H1 (cell line): ENCODE data around the gene SND1. TPM values are rescaled to one million over a fixed set of nuclear protein-coding genes. Genes with fewer than 3 reads are reported as not detected.

Experiments used
- CTCF ChIA-PET: fragments of 300-600 bp; sonication (Branson Sonifier 250); formaldehyde crosslinking; loops from one replicate; lab custom pipeline; 2021; ENCODE audit not compliant: partially characterized antibody; lab: Charles Lee
- POLR2A ChIA-PET: fragments of 300-600 bp; sonication (Branson Sonifier 250); formaldehyde crosslinking; loops from one replicate; lab custom pipeline; 2021; ENCODE audit warnings: inconsistent platforms; ENCODE audit not compliant: partially characterized antibody; lab: Charles Lee
- DNase-seq, 2 experiments: peaks; one replicate each; pipeline versions ENCODE4 v3.0.0 to v3.0.0-alpha.2; 2010 to 2022; ENCODE audit warnings: low spot score in 2 of 2, low read depth in 1 of 2, mixed read lengths in 1 of 2
- FAIRE-seq: peaks from 2 replicates; lab custom pipeline; 2011; peaks lifted over from hg19 to GRCh38; lab: Jason Lieb, UNC
- H2AFZ ChIP-seq: 2 replicates; pipeline ENCODE4 v1.8.1; 2012; ENCODE audit warnings: low read length, inconsistent platforms
- H2AK5ac ChIP-seq: 2 replicates; pipeline ENCODE4 v1.6.1; 2013; ENCODE audit warnings: low read depth, low read length
- H2BK120ac ChIP-seq: replicated peaks from 2 replicates; pipeline ENCODE3; 2013; ENCODE audit warnings: low read depth, low read length, inconsistent platforms
- H2BK12ac ChIP-seq: 2 replicates; pipeline ENCODE4 v1.6.1; 2013; ENCODE audit warnings: low read depth, low read length
- H2BK15ac ChIP-seq: 2 replicates; pipeline ENCODE4 v1.6.1; 2013; ENCODE audit warnings: low read length
- H2BK20ac ChIP-seq: 2 replicates; pipeline ENCODE4 v1.6.1; 2013; ENCODE audit warnings: low read length
- H2BK5ac ChIP-seq: 2 replicates; pipeline ENCODE4 v1.6.1; 2013; ENCODE audit warnings: low read depth, low read length
- H3K14ac ChIP-seq: 2 replicates; pipeline ENCODE4 v1.6.1; 2013; ENCODE audit warnings: inconsistent platforms; ENCODE audit not compliant: insufficient read length
- H3K18ac ChIP-seq: 2 replicates; pipeline ENCODE4 v1.6.1; 2013; ENCODE audit warnings: low read length; ENCODE audit errors: extremely low read depth
- H3K23ac ChIP-seq: 2 replicates; pipeline ENCODE4 v1.6.1; 2013; ENCODE audit warnings: inconsistent platforms; ENCODE audit not compliant: insufficient read length
- H3K23me2 ChIP-seq: 2 replicates; pipeline ENCODE4 v1.6.1; 2013; ENCODE audit warnings: low read depth, low read length
- H3K27ac ChIP-seq: 2 replicates; pipeline ENCODE4 v1.6.1; 2011; ENCODE audit warnings: low read depth, low read length, inconsistent platforms
- H3K27me3 ChIP-seq, 4 experiments: replicated peaks in 1 of 4; 1 replicate in 1 of 4; 2 replicates in 3 of 4; pipeline versions ENCODE4 v1.6.1 to v1.8.1; 2011 to 2013; ENCODE audit warnings: low read length in 3 of 4, mild to moderate bottlenecking in 3 of 4, inconsistent platforms in 2 of 4, mixed read lengths in 2 of 4, moderate library complexity in 1 of 4; ENCODE audit not compliant: control insufficient read depth in 3 of 4, insufficient read depth in 3 of 4; ENCODE audit errors: extremely low read depth in 1 of 4
- H3K36me3 ChIP-seq, 4 experiments: 2 replicates each; pipeline versions ENCODE4 v1.6.1 to v1.8.1; 2011 to 2013; ENCODE audit warnings: mild to moderate bottlenecking in 4 of 4, low read length in 3 of 4, moderate library complexity in 2 of 4, control low read depth in 1 of 4, inconsistent platforms in 1 of 4; ENCODE audit not compliant: insufficient read depth in 4 of 4, control insufficient read depth in 2 of 4
- H3K4ac ChIP-seq: replicated peaks from 2 replicates; pipeline ENCODE3; 2013; ENCODE audit warnings: low read length, low read depth, mixed read lengths, inconsistent platforms; ENCODE audit not compliant: insufficient read length
- H3K4me1 ChIP-seq, 4 experiments: replicated peaks in 1 of 4; 1 replicate in 1 of 4; 2 replicates in 3 of 4; pipeline versions ENCODE4 v1.6.1 to v1.8.1; 2011 to 2013; ENCODE audit warnings: low read length in 3 of 4, inconsistent platforms in 2 of 4, mixed read lengths in 1 of 4; ENCODE audit not compliant: insufficient read depth in 4 of 4, control insufficient read depth in 3 of 4
- H3K4me2 ChIP-seq, 2 experiments: 2 replicates each; pipeline versions ENCODE4 v1.6.1 to v1.8.1; 2011 to 2013; ENCODE audit warnings: low read depth in 2 of 2, low read length in 2 of 2, control low read depth in 1 of 2, inconsistent platforms in 1 of 2, mild to moderate bottlenecking in 1 of 2; ENCODE audit not compliant: insufficient read depth in 1 of 2
- H3K4me3 ChIP-seq, 4 experiments: fragments of 200-600, 300-600 bp in 1 of 4; sonication (generic), shearing (Covaris generic), sonication (Bioruptor Twin) in 1 of 4; 2 replicates each; pipeline versions ENCODE4 v1.5.1 to v1.8.1; 2011 to 2016; ENCODE audit warnings: low read length in 4 of 4, low read depth in 3 of 4, control low read depth in 2 of 4, inconsistent platforms in 2 of 4, mild to moderate bottlenecking in 2 of 4, mixed read lengths in 1 of 4, moderate library complexity in 1 of 4; ENCODE audit not compliant: insufficient read depth in 2 of 4; ENCODE audit errors: extremely low read depth in 1 of 4
- H3K56ac ChIP-seq: replicated peaks from 2 replicates; pipeline ENCODE3; 2013; ENCODE audit warnings: low read depth, mild to moderate bottlenecking, mixed read lengths, low read length, inconsistent platforms; ENCODE audit not compliant: insufficient read length
- H3K79me1 ChIP-seq: 2 replicates; pipeline ENCODE4 v1.6.1; 2013; ENCODE audit warnings: low read depth, low read length, control low read depth
- H3K79me2 ChIP-seq, 2 experiments: 2 replicates each; pipeline versions ENCODE4 v1.6.1 to v1.8.1; 2012 to 2013; ENCODE audit warnings: low read length in 2 of 2, mild to moderate bottlenecking in 2 of 2, inconsistent platforms in 1 of 2; ENCODE audit not compliant: insufficient read depth in 2 of 2, control insufficient read depth in 1 of 2
- H3K9ac ChIP-seq, 4 experiments: replicated peaks in 1 of 4; 1 replicate in 1 of 4; 2 replicates in 3 of 4; pipeline versions ENCODE4 v1.6.1 to v1.8.1; 2011 to 2013; ENCODE audit warnings: low read depth in 3 of 4, low read length in 3 of 4, control low read depth in 2 of 4, mild to moderate bottlenecking in 2 of 4, moderate library complexity in 2 of 4, inconsistent platforms in 1 of 4; ENCODE audit errors: extremely low read depth in 1 of 4
- H3K9me3 ChIP-seq, 2 experiments: 2 replicates each; pipeline versions ENCODE4 v1.6.1 to v1.8.1; 2012 to 2013; ENCODE audit warnings: mild to moderate bottlenecking in 2 of 2, moderate library complexity in 2 of 2, control low read depth in 1 of 2, inconsistent platforms in 1 of 2, low read depth in 1 of 2, low read length in 1 of 2, mixed read lengths in 1 of 2; ENCODE audit not compliant: insufficient read depth in 2 of 2
- H4K20me1 ChIP-seq, 2 experiments: replicated peaks in 1 of 2; 2 replicates each; pipeline versions ENCODE3 to v1.8.1; 2011 to 2013; ENCODE audit warnings: inconsistent platforms in 2 of 2, low read length in 2 of 2, mild to moderate bottlenecking in 1 of 2; ENCODE audit not compliant: insufficient read depth in 2 of 2, control insufficient read depth in 1 of 2
- H4K5ac ChIP-seq: 2 replicates; pipeline ENCODE4 v1.6.1; 2013; ENCODE audit warnings: low read length, low read depth, mixed read lengths, inconsistent platforms; ENCODE audit not compliant: insufficient read length
- H4K8ac ChIP-seq: 2 replicates; pipeline ENCODE4 v1.8.0; 2013; ENCODE audit warnings: mild to moderate bottlenecking, moderate library complexity, low read length, inconsistent platforms; ENCODE audit not compliant: insufficient read depth; ENCODE audit errors: extremely low read depth
- H4K91ac ChIP-seq: replicated peaks from 2 replicates; pipeline ENCODE3; 2013; ENCODE audit warnings: low read length, mixed read lengths, inconsistent platforms; ENCODE audit not compliant: insufficient read length
- BCL11A ChIP-seq, 2 experiments: IDR thresholded peaks; one replicate each; pipeline ENCODE4 v1.6.1; 2011; ENCODE audit warnings: low read depth in 2 of 2, low read length in 2 of 2, mild to moderate bottlenecking in 2 of 2
- CHD1 ChIP-seq: IDR thresholded peaks from 2 replicates; pipeline ENCODE4 v1.6.1; 2012; ENCODE audit warnings: low read depth, low read length, improper control_type of control experiment
- EGR1 ChIP-seq: IDR thresholded peaks from 2 replicates; pipeline ENCODE4 v1.6.1; 2011; ENCODE audit warnings: low read depth, low read length, borderline replicate concordance
- KDM5A ChIP-seq: fragments of 200-600 bp; IDR thresholded peaks from 2 replicates; pipeline ENCODE4 v1.7.1; 2012; ENCODE audit warnings: mild to moderate bottlenecking, low read length, inconsistent platforms, mixed read lengths
- PHF8 ChIP-seq: fragments of 200-600 bp; sonication (generic); conservative IDR thresholded peaks from 2 replicates; pipeline ENCODE4 v1.7.1; 2012; ENCODE audit warnings: low read depth, mild to moderate bottlenecking, inconsistent platforms, low read length, moderate library complexity
- RAD21 ChIP-seq, 2 experiments: IDR thresholded peaks in 1 of 2; conservative IDR thresholded peaks in 1 of 2; 2 replicates each; pipeline ENCODE4 v1.6.1; 2011; ENCODE audit warnings: low read depth in 2 of 2, low read length in 2 of 2, improper control_type of control experiment in 1 of 2, inconsistent platforms in 1 of 2, mild to moderate bottlenecking in 1 of 2, moderate library complexity in 1 of 2
- RNF2 ChIP-seq: fragments of 200-900, 300-1000 bp; sonication (generic); IDR thresholded peaks from 2 replicates; pipeline ENCODE4 v1.7.1; 2016; ENCODE audit warnings: borderline replicate concordance, low read depth, mild to moderate bottlenecking, antibody characterized with exemption, low read length; ENCODE audit not compliant: poor library complexity, severe bottlenecking; ENCODE audit errors: missing control alignments
- SIX5 ChIP-seq: IDR thresholded peaks from 2 replicates; pipeline ENCODE4 v1.6.1; 2011; ENCODE audit warnings: mild to moderate bottlenecking, low read depth, low read length
- WGBS, 2 experiments: shearing (Covaris generic) in 1 of 2; methylation state at CpG; one replicate each; pipeline versions ENCODE4 v1.1.6 to v1.1.7; 2013 to 2015; ENCODE audit warnings: low lambda C conversion rate in 2 of 2, mixed read lengths in 2 of 2, inconsistent platforms in 1 of 2, low coverage in 1 of 2, missing lambda C conversion rate in 1 of 2; ENCODE audit not compliant: insufficient replicate concordance in 2 of 2, insufficient coverage in 1 of 2, insufficient read length in 1 of 2; ENCODE audit errors: extremely low coverage in 1 of 2, missing lambda C conversion rate in 1 of 2; 5-methylcytosine and 5-hydroxymethylcytosine counted together
- polyA plus RNA-seq, 7 experiments: library from polyadenylated mRNA; depleted of rRNA in 3 of 7; stranded (reverse) in 5 of 7; unstranded in 2 of 7; fragments of >200 nt in 5 of 7; fragments of 200-250 nt in 2 of 7; gene quantifications; 1 replicate in 5 of 7; 2 replicates in 1 of 7; 4 replicates in 1 of 7; pipeline versions ENCODE4 v1.2.1 to v1.2.3, GENCODE V29; 2011 to 2013; ENCODE audit warnings: missing spikeins in 2 of 7, mixed read lengths in 2 of 7
- total RNA-seq: library from RNA; stranded (reverse); fragmentation: NEBNext Ultra II Directional; extraction: Animal tissue kit (Norgen Biotek cat#: 25700); gene quantifications from 2 replicates; pipeline ENCODE4 v1.2.1, GENCODE V29; 2021

The SND1 gene
- total and polyA plus RNA-seq, 2 of the 8 experiments (the other 6 are each of a cell fraction or from before 2014, with no cell fraction given): 122 to 290 TPM

DNA sequence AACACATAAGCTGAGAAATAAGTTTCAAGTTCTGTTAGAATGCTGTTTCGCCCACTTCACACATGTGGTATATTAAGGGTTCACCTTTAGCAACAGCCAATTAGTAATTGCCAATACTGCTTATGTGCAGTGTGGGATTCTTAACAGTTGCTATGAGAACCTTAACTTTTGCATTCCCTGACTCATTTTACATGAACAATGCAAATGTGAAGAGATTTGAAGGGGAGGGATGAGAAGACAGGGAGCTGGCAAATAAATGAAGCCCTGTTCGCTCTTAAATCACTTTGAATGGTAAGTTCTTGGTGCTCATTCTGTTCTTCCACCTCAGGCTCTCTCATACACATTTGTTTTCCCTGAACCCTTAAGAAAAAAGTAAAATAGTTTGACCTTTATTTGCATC lies 296.9 kb downstream of the SND1 start:
- no peaks in the 10 kb centered on the region for H3K79me2 ChIP-seq
- no peak overlapping the region for H3K56ac ChIP-seq
- no peak overlapping the region for H2BK20ac ChIP-seq
- no peak overlapping the region for H3K27ac ChIP-seq
- H3K4me3 ChIP-seq: no peak overlapping the region
- H2AK5ac ChIP-seq: no peak overlapping the region
- H4K20me1 ChIP-seq: peaks cover 3 to 6% of the 10 kb centered on the region in 2 experiments
- no peak overlapping the region for H2BK12ac ChIP-seq
- no peak overlapping the region for H3K18ac ChIP-seq
- peaks cover 2 to 16% (median 6%) of the 10 kb centered on the region in 4 experiments; a peak in 5 of 7 replicates for H3K4me1 ChIP-seq
- H2BK15ac ChIP-seq: no peak overlapping the region
- H3K14ac ChIP-seq: no peak overlapping the region
- no peak overlapping the region for H4K8ac ChIP-seq
- H3K23me2 ChIP-seq: no peaks in the 10 kb centered on the region; the same call in 1 of the 2 replicates
- H2BK120ac ChIP-seq: no peak overlapping the region
- H3K9ac ChIP-seq: no peak overlapping the region
- no peaks in the 10 kb centered on the region for H3K27me3 ChIP-seq
- H3K9me3 ChIP-seq: no peaks in the 10 kb centered on the region
- TF ChIP-seq CHD1 (no peak), KDM5A (no peak), EGR1 (no peak), RAD21 (IDR thresholded peaks at IDR 0.05 in 1 of 2, conservative IDR thresholded peaks at IDR 0.05 in 1 of 2; ENCODE audit: low read depth in 2 of 2, low read length in 2 of 2) (no peak), RNF2 (no peak), PHF8 (no peak), SIX5 (no peak), BCL11A (IDR thresholded peaks at IDR 0.05; ENCODE audit: low read depth in 2 of 2, low read length in 2 of 2) (no peak)
- FAIRE-seq: no peak
- H3K4me2 ChIP-seq: no peak overlapping the region
- H3K79me1 ChIP-seq: peaks cover 2% of the 10 kb centered on the region; the same call in 1 of the 2 replicates
- no peak for DNase-seq
- no peak overlapping the region for H2BK5ac ChIP-seq
- H4K5ac ChIP-seq: no peak overlapping the region
- CTCF ChIA-PET: interaction anchor here (0.7 to 1.9 kb wide), 11 partner anchors 9 to 239 kb away, joined by 3 to 9 read pairs (median 5); no protein-coding TSS in a partner anchor
- POLR2A ChIA-PET: interaction anchor here (1.4 kb wide), 1 partner anchor 9 kb away, joined by 5 read pairs; no protein-coding TSS in a partner anchor
- H3K36me3 ChIP-seq: no peaks in the 10 kb centered on the region; a peak in 1 of 8 replicates
- no peak overlapping the region for H3K23ac ChIP-seq
- H2AFZ ChIP-seq: no peak overlapping the region
- WGBS, 2 experiments: 92% methylated on average over 2 of the region's 2 CpGs; no CpG with 5 or more reads in 1 of the 2 experiments
- H4K91ac ChIP-seq: no peak overlapping the region
- H3K4ac ChIP-seq: no peak overlapping the region
